ENCODE results near the gene ANKRD23.
A peak's percentile ranks its signal among the peaks of the same experiment; 100 is the strongest.

ANKRD23 gene

DNA sequence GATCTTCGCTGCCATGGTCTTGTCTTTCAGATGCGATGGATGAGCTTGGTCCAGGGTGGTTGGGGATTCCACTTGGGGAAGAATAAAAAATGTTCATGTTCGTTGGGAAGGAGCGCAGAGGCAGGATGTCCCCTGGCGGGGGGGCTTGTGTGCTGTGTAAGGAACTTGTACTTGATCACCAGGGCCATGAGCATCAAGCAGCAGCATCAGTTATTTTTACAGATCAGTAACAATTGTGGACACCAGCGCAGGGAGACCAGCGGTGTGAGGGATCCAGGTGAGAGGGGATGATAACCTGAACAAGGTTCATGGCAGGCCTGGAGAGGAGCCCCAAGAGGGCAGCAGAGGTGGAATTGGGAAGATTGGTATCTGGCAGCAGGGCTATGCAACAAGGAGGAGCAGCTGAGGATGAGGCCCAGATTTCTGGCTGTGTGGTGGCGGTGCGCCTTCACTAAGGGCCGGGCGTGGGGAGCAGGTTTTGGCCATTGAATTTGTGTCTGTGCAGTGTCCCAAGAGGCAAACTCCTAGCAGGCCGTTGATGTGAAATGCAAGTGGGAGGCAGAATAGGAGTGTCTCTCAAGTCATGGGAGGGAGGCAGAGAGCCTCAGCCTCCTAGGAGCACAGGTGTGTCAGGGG lies 23.8 kb downstream of the ANKRD23 start:
- H3K4me3 ChIP-seq (ENCODE audit: low read length), result no peak overlapping the region
- DNase-seq (ENCODE audit: low read depth), result no peak
- TF ChIP-seq, protein P1, sequence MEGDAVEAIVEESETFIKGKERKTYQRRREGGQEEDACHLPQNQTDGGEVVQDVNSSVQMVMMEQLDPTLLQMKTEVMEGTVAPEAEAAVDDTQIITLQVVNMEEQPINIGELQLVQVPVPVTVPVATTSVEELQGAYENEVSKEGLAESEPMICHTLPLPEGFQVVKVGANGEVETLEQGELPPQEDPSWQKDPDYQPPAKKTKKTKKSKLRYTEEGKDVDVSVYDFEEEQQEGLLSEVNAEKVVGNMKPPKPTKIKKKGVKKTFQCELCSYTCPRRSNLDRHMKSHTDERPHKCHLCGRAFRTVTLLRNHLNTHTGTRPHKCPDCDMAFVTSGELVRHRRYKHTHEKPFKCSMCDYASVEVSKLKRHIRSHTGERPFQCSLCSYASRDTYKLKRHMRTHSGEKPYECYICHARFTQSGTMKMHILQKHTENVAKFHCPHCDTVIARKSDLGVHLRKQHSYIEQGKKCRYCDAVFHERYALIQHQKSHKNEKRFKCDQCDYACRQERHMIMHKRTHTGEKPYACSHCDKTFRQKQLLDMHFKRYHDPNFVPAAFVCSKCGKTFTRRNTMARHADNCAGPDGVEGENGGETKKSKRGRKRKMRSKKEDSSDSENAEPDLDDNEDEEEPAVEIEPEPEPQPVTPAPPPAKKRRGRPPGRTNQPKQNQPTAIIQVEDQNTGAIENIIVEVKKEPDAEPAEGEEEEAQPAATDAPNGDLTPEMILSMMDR (conservative IDR thresholded peaks at IDR 0.05; ENCODE audit: low read depth, low read length), result no peak

DNA sequence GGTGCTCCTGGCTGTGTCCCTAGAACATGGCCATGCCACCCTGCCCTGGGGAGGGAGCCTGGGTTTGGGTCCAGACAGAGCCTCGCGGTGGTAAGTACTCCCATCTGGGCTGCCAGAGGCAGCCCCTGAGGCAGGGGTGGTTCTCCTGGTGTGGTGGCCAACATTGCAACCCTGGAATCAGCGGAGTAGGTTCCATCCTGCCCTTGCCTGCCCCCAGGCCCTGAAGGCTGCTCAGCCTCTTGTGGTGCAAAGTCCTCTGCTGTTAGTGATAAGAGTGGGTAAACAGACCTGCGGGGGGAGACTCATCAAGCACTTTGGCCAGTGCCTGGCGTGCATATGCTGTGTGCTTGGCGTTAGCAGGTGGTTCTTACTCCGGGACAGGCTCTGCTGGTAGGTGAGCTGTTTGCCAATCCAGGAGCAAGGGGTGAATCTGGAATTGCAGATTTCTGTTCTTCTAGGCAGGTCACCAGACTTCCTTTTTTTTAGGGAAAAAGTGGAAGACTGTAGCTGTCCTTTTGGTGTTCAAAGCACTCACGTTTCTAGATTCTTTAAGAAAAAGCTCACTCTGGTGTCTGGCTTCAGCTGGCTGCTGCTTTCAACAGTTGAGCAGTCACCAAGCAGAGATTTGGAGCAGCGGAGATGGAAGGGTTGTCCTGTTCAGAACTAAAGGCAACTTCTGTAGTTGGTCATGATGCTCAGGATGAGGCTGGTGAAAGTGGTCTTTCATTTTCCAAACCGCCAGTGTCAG lies 24.5 kb downstream of the ANKRD23 start:
- TF ChIP-seq, protein P1 (conservative IDR thresholded peaks at IDR 0.05; ENCODE audit: low read depth, low read length), result no peak
- H3K4me3 ChIP-seq (ENCODE audit: low read length), result no peak overlapping the region
- DNase-seq (ENCODE audit: low read depth), result no peak

DNA sequence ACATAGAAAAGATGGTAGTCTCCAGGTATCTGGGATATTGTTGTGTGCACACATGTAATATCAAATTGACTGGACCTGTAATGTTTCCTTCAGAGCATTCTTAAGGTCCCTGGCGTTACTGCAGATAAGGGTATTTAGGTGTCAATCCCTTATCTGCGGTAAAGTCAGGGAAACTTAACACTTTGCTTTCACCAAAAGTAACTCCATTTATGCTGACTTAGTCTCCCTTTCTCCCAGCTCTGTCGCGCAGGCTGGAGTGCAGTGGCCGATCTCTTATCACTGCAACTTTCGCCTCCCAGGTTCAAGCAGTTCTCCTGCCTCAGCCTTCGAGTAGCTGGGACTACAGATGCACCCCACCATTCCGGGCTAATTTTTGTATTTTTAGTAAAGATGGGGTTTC lies 25.9 kb downstream of the ANKRD23 start:
- no peak for DNase-seq (ENCODE audit: low read depth)
- peak overlapping the region; percentile 50 for H3K4me3 ChIP-seq (ENCODE audit: low read length)
- TF ChIP-seq, protein P1 (conservative IDR thresholded peaks at IDR 0.05; ENCODE audit: low read depth, low read length), result no peak

DNA sequence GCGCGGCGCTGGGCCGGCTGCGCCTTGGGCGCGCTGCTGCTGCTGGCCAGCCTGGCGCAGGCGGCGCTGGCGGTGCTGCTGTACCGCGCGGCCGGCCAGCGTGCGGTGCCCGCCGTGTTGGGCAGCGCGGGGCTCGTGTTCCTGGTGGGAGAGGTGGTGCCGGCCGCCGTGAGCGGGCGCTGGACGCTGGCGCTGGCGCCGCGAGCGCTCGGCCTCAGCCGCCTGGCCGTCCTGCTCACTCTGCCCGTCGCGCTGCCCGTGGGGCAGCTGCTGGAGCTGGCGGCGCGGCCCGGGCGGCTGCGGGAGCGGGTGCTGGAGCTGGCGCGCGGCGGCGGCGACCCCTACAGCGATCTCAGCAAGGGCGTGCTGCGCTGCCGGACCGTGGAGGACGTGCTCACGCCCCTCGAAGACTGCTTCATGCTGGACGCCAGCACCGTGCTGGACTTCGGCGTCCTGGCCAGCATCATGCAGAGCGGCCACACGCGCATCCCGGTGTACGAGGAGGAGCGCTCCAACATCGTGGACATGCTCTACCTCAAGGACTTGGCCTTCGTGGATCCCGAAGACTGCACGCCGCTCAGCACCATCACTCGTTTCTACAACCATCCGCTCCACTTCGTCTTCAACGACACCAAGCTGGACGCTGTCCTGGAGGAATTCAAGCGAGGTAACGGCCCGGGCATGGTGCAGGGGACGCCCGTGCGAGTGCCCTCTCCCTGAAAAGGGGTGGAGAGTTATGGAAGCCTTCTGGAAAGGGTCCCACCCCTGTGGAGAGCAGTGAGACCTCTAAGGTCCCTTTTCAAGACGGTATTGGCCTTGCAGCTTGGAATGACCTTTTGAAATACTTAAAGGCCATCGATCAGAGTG lies 26.8 kb downstream of the ANKRD23 start:
- peak overlapping the region; percentile 50 for H3K4me3 ChIP-seq (ENCODE audit: low read length)
- DNase-seq (ENCODE audit: low read depth), result no peak
- TF ChIP-seq, protein P1 (conservative IDR thresholded peaks at IDR 0.05; ENCODE audit: low read depth, low read length), result no peak

DNA sequence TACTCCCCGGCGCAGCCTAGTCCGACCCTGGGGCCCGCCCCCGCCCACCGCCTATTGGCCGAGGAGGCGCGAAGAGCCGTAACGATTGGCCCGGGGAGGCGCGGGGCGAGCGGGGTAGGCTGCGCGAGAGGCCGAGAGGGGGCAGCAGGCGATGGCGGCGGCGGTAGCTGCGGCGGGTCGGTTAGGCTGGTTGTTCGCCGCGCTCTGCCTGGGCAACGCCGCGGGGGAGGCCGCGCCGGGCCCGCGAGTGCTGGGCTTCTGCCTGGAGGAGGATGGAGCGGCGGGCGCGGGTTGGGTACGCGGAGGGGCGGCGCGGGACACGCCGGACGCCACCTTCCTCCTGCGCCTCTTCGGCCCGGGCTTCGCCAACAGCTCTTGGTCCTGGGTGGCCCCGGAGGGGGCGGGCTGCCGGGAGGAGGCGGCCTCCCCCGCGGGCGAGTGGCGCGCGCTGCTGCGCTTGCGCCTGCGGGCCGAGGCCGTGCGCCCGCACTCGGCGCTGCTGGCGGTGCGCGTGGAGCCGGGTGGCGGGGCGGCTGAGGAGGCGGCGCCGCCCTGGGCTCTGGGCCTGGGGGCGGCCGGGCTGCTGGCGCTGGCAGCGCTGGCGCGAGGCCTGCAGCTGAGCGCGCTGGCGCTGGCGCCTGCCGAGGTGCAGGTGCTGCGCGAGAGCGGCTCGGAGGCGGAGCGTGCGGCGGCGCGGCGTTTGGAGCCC lies 27.5 kb downstream of the ANKRD23 start, which contains the start of gene CNNM3:
Gene CNNM3, plus strand, starts transcription at position 142 of the 709 bp plus-strand sequence. Its CDS starts 10 bp downstream, at position 152.
- peak; percentile 69 for DNase-seq (ENCODE audit: low read depth)
- peak within 1 kb of the TSS; percentile 66 for H3K4me3 ChIP-seq (ENCODE audit: low read length)
- TF ChIP-seq, protein P1 (conservative IDR thresholded peaks at IDR 0.05; ENCODE audit: low read depth, low read length), result peak; percentile 34

DNA sequence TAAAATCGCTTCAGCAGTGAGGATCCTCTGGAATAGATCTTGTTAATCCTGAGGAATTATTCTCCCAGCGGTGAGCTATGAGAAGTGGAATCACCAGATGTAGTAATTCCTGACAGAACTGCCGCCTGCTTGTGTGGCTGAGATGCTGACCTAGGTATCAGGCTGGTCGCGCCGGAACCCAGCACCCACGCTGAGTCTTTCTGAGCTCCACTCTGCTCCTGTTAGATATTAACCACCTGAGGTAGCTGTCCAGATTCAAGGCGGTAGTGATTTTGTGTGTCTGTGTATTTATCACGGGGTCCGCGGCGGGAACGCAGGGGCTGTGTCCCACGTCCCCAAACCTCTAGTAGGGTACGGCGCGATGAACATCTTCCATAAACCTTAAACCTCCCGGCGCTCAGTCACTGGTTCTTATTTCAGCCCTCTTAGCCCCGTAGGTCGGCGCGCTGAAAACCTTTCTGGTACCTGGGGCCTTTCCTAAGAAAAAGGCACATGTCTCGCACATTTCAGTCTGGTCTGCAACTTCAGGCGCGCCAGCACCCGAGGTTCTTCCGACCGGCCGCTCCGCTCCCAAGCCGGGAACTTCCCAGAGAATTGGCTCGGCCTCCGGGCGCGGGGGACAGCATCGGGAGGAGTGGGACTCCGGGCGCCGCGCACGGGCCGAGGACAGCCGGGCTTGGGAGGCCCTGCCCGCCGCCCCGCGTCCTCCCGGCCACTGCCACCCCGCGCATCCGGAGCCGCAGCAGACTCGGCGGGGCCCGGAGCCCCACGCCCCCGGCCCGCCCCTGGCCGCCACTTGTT lies 28.3 kb downstream of the ANKRD23 start:
- DNase-seq (ENCODE audit: low read depth), result no peak
- H3K4me3 ChIP-seq (ENCODE audit: low read length), result peak overlapping the region; percentile 66
- TF ChIP-seq, protein P1 (conservative IDR thresholded peaks at IDR 0.05; ENCODE audit: low read depth, low read length), result no peak
